Medulla oblongata (tissue), 1 donor: ENCODE results near the gene ANKS6.

Experiments used
- DNase-seq: peaks from one replicate; pipeline ENCODE4 v3.0.0-alpha.2; 2015; ENCODE audit errors: extremely low spot score

The ANKS6 gene

DNA sequence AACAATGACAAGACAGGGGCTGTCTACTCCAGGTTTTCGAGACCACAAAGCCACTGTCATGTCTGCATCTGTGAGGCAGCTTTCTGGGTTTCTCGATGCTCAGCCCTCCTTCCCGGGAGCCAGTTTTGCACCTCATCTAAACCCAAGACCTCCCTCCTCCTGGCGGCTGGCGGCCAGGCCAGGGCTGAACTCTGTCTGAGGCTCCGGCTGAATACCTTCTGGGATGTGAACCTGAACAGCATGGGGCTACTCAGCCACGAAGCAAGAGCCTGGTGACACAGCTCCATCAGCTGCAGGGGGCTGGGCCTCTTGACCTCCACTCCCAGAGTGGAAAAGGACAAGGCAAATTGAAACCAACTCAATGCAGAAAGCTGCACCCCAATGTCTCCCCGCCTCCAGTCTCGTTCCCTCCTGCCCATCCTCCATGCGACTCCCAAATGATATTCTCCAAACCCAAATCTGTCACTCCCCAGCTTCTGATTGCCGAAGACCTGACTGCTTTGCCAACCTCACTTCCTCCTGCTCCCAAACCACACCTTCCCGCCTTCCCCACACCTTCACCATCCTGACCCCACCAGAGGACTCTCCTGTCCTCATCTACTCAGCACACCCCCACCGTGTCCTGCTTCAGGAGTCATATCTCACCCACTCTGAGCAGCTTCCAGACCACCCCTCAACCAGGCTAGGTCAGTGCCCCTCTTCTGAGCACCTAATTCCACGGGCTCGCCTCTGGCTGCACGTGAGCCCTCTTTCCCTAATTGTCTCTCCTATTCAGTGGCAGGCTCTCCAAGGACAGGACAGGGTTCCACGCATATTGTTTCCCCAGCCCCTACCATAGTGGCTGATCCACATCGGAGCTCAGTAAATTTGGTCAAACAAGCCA is 4.5 kb downstream of the ANKS6 start:
- no peak for DNase-seq

DNA sequence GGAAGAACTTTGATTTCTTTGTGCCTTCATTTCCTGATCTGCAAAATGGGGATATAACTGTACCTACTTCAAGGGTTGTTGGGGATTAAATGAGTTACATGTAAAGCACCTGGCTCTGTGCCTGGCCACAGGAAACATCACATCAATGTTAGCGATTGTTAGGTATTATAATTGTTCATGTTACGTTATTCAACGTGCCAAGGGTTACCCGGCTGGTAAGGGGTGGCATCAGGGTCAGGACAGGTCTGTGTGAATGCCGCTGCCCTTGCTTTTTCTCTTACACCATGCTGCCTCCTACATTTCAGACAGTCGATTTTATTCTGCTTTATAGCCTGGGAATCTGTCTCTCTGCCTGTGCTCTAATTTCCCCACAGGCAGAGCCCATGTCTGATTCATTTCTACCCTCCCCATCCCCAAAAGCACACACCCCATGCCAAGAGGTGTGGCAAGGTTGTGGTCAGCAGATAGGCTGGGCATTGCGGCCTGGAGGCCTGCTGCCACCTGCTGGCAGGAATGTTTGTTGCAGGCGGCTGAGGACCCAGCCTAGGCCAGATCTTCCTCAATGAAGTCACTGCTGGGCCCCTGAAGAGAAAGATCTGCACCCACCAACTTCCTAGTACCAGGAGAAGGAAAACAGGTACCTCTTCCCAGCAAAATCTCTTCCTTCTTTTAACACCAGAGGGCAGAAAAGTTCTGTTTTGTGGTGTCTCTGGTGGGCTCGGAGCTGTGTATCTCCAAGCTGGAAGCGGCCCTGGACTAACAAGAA is 5.3 kb downstream of the ANKS6 start:
- peak; percentile 84 for DNase-seq

DNA sequence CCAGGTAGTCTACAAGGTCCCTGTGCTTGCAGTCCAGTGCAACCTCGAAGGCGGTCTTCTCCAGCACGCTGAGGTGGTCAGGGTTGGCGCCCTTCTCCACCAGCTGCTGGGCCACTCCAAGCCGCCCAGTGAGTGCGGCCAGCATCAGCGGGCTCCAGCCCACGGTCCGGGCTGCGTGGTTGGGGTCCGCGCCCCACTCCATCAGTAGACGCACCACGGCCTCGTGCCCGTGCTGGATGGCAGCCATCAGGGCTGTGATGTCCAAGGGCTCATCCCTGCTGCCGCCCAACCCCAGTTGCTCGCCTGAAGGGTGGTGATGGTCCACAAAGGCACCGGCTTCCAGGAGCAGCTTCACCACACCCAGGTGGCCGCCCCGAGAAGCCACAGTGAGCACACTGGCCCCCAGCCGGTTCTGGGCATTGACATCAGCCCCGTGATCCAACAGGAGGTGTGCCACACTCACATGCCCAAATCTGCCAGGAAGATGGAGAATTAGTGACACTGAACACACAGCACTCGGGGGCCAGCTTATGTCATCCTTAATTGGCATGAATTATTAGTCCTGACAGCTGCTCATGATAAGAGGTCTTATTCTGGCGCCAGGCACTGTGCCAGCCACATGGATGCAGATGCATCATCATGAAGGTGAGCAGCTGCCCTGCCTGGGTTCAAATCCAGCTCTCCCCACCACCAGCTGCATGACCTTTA is 6.1 kb downstream of the ANKS6 start:
- no peak for DNase-seq

DNA sequence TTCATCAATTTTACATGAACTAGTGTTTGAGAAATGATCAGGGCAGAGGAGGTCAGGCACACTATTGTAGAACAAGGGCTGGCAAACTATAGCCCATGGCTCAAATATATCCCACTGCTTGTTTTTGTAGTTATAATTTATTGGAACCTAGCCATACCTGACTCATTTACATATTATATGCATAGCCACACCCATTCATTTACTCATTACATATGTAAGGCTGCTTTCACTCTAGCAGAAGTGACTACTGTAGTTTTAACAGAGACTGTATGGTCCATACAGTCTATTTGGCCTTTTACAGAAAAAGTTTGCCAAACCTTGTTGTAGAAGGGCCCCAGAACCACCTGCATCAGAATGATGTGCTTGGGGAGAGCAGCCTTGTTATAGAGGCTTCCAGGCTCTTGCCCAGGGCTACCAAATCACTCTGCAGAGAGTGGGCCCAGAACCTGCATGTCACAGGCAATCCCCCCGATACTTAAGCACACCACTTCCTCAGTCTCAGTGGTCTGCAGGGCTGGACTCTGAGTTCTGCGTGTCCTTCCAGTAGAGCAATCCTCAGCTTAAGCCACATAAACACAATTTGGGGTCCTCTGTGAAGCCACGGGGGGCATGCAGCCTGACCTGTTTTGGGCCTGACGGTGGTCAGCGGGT is 6.7 kb downstream of the ANKS6 start:
- no peak for DNase-seq

DNA sequence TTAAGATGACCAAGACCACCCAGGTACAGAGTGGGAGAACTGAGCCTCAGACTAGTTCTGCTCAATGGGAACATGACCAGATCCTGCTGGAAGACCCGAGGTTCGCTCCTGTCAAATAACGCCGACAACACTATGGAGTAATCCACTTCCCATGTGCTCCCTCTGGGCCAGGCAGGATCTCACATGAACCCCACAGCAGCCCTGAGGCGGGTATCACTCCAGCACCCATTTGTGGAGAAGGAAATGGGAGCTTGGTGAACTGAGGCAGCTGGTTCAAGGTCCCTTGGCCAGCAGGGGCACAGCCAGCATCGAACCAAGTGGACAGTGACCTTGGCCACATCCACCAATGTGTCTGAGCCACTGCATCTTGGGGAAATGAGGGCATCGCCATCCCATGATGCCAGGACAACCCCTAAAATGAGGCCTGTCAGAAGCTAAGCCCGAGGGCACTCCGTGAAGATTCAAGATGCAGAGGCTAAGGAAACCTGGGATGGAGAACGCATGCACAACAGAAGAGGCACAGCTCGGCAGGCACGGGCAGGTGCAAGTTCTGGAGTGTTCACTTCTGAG is 8.5 kb downstream of the ANKS6 start:
- no peak for DNase-seq

DNA sequence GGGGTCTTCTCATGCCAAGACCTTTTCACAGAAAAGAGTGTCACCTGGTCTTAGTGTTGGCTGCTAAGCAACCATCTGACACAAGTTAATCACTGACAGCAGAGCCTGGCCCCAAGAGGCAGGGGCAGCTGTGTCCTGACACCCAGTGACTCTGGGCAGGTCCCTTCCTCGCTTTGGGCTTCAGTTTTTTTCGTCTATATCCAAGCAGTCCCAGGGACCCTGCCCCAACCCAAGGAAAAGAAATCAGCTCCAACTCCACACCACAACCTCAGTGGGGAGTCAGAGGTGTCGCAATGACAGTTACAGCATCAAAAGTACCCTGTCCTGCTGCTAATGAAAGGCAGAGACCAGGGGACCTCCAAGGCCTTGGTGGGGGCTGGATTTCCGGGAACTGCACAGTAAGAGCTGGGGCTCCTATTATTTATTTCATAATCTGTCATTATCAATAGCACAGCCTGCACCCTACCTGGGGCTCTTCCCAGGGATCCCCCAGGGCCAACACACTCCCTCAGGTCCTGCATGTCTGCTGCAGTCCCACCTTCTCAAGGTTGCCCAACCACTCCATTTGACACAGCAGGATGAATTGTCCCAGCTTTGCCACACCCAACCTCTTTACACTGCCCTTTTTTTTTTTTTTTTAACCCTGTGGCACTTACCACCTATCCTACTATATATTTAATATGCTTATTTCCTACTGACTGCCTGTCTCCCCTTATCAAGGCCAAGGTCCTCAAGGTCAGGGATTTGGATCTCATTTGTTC is 9.4 kb downstream of the ANKS6 start:
- DNase-seq: no peak

DNA sequence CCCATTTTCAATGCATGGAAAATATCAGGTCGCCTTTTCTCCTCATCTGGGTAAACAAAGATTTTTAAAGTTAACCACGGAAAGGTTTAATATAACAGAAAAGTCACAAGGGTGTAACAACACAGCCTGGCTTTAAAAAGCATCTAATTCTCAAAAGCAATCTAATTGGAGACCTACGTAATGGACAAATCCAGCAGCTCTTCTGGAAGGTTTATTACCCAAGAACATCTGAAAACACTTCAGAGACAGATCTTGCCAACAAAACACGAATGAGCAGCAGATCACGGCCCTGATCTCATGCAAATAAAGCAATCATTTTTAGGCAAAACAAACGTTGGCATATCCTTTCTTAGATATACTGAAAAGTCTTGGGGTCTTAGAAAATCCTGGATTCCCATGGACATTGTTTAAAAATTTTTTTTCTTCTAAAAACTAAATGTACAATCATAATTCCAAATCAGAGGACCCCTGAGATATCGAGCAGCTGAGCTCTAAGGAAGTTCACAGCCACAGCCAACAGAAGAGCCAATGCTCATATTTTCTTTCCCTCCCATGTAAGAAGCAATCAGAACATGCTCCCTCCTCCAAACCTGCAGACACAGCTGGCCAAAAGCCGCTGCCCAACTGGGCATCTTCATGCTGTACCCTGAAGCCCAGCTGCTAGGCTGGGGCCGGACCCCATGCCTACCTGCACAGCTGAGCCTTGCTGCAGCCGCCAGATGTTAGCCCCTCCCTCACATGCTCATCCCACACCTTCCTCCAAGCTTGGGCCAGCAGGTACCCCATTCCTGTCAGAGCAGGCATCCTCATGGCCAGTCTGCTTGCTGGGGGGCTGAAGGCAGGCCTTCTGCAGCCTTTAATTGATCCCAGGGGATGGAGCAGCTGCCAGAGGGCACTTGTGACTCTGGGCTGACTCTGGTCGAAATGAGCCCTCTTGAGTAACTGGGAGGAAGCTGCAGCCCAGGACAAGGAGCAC is 11.2 kb downstream of the ANKS6 start:
- no peak for DNase-seq

DNA sequence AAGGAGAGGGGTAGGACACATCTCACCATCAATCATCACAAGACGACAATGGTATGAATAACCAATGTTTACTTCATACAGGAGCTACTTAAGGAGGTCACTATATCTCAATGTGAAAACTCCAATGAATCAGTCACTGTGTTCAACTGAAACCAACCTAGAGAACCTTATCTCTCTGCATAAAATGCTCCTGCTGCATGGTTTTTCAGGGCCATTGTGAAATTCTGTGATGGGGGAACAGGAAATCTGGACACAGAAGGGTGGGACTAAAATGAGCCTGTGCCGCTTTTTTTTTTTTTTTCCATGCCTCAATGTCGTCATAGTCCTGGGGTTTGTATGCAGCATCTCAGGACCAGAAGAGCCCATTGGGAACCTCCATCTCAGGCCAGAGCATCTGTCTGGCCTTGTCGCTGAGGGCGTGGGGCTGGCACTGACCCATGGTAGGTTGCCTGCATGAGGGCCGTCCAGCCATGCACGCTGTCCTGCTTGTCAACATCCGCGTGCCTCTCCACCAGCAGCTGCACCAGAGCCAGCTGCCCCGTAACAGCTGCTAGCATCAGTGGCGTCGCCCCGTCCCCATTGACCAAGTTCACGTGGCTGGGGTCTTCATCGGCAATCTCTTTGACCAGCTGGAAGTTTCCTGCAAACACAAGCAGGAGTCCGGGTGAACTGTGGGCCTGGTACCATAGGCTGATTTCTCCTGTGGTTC is 12.7 kb downstream of the ANKS6 start:
- no peak for DNase-seq

DNA sequence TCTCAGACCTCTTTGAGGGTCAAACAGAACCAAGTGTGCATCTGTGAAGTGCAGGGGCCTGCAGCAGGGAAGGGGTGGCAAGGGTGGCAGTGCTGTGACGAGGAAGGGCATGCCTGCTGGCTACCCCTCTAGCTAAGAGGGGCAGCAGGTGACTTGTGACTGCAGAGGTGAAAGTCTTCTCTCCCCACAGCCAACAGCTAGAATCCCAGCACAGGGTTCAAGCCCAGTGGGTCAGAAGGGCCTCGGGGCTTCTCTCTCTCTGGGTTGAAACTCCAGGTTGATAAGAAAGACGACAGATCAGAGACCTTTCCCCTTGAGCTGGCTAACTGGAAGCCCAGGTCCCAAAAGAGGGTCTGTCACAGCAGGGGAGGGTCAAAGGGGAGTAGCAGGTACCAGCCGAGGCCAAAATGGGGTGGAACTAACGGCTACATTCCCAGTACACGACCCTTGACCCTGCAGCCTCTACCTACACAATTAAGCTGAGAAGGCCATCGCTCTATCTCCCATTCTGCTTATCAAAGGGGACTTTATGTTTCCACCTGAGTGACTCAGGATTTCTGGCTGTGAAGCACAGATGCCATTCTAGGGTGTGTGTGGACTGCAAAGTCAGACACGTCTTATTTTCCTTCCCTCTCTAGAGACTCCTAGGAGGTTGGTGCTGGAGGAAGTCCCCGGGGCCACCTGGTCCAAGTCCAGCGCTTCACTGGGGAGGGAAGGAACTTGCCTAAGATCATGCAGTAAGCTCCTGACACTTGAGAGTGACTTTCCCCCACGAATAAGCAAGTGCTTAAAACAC is 14.6 kb downstream of the ANKS6 start:
- DNase-seq: no peak

DNA sequence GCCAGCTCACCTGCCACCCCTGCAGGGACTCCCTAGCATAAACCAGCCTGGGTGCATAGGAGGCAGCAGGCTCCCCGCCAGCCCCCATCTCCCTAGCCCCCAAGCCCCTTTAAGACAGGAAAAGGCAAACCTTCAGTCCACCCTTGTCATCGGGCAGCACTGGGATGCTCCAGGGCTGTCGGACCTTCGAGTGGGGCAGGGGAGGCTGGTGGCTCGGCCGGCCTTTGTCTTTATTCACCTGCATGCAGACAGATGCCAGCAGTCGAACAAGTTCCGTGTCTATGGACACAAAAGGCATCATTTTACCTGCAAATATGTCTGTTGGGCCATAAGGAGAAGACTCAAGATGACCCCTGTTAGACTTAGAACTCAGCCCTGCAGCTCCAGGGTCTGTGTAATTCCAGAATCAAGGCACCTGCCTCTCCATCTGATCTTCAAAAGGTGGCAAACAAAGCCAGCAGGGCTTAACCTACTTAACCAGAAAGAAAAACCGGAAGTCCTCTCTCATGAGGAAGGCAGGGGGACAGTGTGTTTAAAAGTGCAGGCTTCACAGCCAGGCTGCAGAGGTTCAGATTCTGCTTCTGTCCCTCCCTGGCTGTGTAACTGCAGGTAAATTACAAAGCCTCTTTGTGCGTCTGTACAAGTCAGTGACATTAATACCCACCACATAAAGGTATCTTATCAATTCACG is 16.2 kb downstream of the ANKS6 start:
- no peak for DNase-seq

DNA sequence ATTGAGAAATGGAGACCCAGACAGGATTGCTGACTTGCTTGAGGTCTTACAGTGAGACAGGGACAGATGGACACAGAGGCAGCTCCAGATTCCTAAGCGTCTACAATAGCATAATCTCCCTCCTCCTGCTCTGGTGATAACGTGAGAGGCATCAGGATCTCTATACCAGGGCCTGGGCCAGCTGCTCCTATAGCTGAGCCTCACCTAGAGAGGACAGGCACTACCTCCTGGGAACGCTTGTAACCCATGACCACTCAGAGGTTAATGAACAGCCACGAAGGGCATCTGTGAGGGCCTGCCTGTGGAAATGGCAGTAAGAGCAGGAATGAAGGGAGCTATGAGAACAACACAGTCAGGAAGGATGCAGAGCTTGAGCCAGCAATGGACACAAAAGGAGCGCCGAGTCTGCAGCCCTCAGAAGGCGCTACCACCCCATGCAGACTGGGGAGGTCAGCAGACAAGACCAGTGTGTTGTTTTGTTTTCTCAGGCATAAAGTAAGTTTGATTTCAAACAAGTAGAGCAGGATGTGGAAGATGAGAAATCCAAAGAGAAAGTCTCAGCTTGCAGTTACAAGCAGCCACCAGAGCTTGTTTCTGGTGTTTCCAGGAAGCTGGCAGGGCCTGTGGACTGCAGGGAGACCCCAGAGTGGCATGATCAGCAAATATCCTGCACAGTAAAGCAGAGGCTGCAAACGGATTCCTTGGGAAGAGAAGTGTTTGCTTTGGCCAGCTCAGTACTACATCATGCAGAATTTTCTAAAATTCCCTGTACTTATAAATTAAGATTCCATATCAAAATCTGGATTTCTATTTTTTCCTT is 17.4 kb downstream of the ANKS6 start:
- DNase-seq: no peak

DNA sequence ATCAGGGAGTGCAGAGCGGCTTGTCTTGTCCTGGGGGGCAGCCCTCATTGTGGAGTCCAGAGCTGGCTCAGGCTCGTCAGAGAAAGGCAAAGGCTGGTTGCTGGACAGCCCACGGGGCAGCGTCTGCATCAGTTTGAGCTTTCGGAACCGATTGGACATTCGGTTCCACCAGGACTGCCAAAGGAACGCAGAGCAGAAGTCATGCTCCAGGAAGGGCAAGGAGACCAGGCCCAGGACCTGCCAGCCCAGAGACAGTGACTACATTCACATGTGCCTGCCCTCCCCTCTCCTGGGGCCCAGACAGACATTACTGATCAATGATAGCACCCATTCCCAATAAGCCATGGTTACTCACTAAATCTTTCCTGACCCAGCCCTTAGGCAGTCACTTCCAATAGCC is 18.1 kb downstream of the ANKS6 start:
- DNase-seq: no peak

DNA sequence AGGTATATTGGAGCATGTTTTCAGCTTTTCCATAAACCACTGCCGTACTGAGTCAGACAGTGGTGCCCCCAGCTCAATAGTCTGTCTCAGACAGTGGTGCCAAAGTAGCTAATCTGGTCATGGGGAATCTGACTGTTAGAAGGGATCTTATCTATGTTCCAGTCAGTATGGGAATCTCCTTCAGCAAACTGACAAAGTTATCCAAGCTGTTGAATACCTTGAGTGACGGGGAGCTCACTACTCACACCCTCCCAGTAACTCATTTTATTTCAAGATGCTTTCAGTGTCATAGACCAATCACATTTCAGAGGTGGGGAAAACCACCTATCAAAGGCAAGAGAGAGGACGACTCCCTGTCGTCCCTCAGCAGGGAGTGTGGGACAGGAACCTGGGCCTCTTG is 18.7 kb downstream of the ANKS6 start:
- no peak for DNase-seq

DNA sequence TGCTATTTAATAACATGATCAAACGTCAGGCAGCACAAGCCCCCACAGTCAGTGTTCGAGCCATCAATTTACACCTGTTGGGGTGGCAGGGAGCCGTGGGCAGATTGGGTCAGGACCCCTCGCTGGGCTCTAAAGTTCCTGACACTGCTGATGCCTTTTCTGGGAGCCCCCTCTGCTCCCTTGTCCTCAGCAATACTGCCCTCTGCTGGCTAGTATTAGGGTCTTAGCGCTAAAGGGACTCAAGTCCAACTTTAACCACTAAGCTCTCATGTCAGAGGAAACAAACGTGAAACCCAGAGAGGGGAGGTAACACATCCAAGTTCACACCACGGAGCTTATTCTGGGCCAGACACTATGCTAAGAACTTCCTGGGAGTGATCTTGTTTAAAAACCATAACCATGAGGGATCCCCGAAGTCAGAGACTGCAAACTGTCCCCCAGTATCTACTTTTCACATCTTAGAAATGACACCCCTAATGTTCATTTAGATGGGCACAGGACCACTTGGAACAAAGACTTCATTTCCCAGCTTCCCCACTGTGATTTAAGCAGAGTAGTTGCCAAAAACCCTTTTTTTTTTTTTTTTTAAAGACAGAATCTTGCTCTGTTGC is 20.4 kb downstream of the ANKS6 start:
- peak; percentile 74 for DNase-seq

DNA sequence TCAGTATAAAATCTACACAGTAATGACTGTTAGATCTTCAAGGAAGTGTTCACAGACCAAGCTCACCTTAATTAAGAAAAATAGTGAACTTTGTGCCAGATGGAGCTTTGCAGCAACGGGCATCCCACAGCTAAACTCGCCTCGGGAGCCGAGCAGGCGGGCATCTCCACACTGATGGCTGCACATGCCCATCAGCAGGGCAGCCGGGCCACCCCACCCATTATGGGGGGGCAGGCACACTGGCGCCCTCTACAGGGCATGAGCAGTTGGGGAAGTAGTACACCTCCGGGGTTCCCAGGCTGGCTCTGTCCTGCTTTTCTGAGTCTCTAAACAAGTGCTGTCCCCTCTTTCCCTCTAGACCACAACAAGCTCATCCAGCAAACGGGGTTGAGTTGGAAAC is 21.6 kb downstream of the ANKS6 start:
- no peak for DNase-seq

DNA sequence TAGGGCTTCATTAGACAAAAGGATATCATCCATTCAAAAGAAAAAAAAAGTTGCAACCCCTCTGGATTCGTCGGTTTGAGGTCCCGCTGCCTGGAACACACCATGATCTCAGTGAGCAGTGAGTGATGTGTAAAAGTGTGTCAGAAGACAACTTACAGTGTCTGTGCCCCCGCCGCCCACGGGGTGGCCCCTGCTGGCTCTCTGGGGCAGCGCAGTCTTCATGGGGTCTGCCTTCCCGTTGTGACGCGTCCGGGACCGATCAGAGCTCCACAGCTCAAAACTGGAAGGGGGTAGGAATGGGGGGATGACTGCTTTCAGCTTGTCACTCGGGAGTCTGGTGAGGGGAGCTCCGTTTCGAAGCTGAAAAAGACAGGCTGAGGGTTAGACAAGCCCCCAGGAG is 22.6 kb downstream of the ANKS6 start:
- DNase-seq: no peak
